Astrocyte (in vitro differentiated cells and primary cell): ENCODE measurements around the gene UBE2D2.

Experiments
- CTCF ChIP-seq: IDR thresholded peaks from 2 replicates; pipeline ENCODE4 v1.5.1; 2011; ENCODE audit warnings: low read depth, mild to moderate bottlenecking, inconsistent platforms, low read length, moderate library complexity; ENCODE audit not compliant: insufficient read depth
- EZH2 ChIP-seq: IDR thresholded peaks from 2 replicates; pipeline ENCODE4 v1.6.1; 2012; ENCODE audit warnings: mild to moderate bottlenecking, low read length, inconsistent platforms; ENCODE audit not compliant: insufficient read depth

GRCh38 chr5:139675213-139675612 lies 114.1 kb downstream of the UBE2D2 start:
- no peak for TF ChIP-seq CTCF
- TF ChIP-seq EZH2: no peak
